ENCODE results near the gene ZNF445. TPM values are rescaled to one million over a fixed set of nuclear protein-coding genes. Genes with fewer than 3 reads are reported as not detected.

ZNF445 gene
- total and polyA plus RNA-seq, 9 of the 15 experiments (the other 6 are each of a cell fraction or from before 2014, with no cell fraction given) = 1.2 to 26.9 (median 10.6) TPM

DNA sequence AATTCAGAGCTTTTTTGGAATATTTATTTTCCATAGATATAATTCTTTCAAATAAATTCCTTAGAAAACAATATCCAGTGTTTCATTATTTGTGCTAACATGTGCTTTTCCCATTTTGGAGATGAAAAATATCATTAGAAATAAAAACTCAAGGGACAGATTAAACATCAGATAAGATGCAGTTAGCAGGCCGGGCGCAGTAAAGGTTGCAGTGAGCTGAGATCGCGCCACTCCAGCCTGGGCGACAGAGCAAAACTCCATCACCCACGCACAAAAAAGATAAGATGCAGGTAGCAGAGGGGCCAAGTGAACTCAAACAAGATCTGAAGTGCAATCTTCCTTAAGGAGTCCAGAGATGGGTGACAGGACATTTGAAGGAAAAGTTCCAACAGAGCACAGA is 48.0 kb downstream of the ZNF445 start:
- Histone ChIP-seq H3K79me2 (ENCODE audit: control insufficient read depth, insufficient read depth, low read length) (0 out of 3 replicates have a peak, but pooled peaks cover 4% of the 10 kb centered on the region), H3K9me1 (ENCODE audit: control insufficient read depth, insufficient read depth, low read length) (no peaks in the 10 kb centered on the region), H4K20me1 (replicated peaks; ENCODE audit: control insufficient read depth, insufficient read depth, low read length) (no peaks in the 10 kb centered on the region), H3K9ac (ENCODE audit: insufficient read depth in 1 of 2, low read depth in 2 of 2, low read length in 2 of 2) (no peak overlapping the region), H3K4me1 (replicated peaks in 1 of 2; ENCODE audit: control insufficient read depth in 2 of 2, insufficient read depth in 2 of 2, low read length in 2 of 2) (peaks cover 2 to 6% of the 10 kb centered on the region in 2 experiments; a peak in 3 of 5 replicates), H3K9me3 (replicated peaks; ENCODE audit: control insufficient read depth, insufficient read depth, low read depth, low read length) (no peaks in the 10 kb centered on the region), H3K27me3 (ENCODE audit: control insufficient read depth in 2 of 2, insufficient read depth in 2 of 2, low read length in 2 of 2) (no peaks in the 10 kb centered on the region), H3K4me3 (no peak overlapping the region), H3K4me2 (ENCODE audit: insufficient read depth, low read length) (no peak overlapping the region), H3K36me3 (ENCODE audit: control insufficient read depth, insufficient read depth, low read length) (0 out of 3 replicates have a peak, but pooled peaks cover 1% of the 10 kb centered on the region), H3K27ac (ENCODE audit: extremely low read depth, low read depth, low read length) (no peak overlapping the region), H2AFZ (ENCODE audit: low read depth, low read length) (no peak overlapping the region)
- intact Hi-C loops (cut with micrococcal nuclease) = no loop called here
- 63% methylated on average over 6 of the region's 6 CpGs for WGBS (ENCODE audit: insufficient coverage, low coverage, missing lambda C conversion rate)
- FAIRE-seq (no peak), ATAC-seq (no peak), DNase-seq (ENCODE audit: extremely low read depth in 1 of 4, low spot score in 3 of 4) (no peak)
- ChIA-PET POLR2A (interaction anchor here (0.8 to 3.0 kb wide), 4 partner anchors 9 to 21 kb away, joined by 4 to 9 read pairs (median 6); no protein-coding TSS in a partner anchor), CTCF (ENCODE audit: low intra/inter-chr PET ratio) (no interaction called here)
- BruUV-seq (replicated peaks) = no TSS peak
- in situ Hi-C loops (cut with MboI) = no loop called here
- TF ChIP-seq ELF2 (CRISPR knock-in tag; IDR thresholded peaks at IDR 0.05) (no peak), ETV1 (tag; conservative IDR thresholded peaks at IDR 0.05; ENCODE audit: low read depth) (no peak), RNF2 (IDR thresholded peaks at IDR 0.05) (no peak), NFE2L1 (tag; IDR thresholded peaks at IDR 0.05; ENCODE audit: borderline replicate concordance, low read depth) (no peak), CHCHD3 (CRISPR knock-in tag; IDR thresholded peaks at IDR 0.05) (no peak), RBM34 (IDR thresholded peaks at IDR 0.05; ENCODE audit: borderline replicate concordance, insufficient read depth, low read length) (no peak), ZNF174 (CRISPR knock-in tag; IDR thresholded peaks at IDR 0.05) (no peak), DIDO1 (tag; IDR thresholded peaks at IDR 0.05; ENCODE audit: low read depth) (no peak), HEY1 (CRISPR knock-in tag; IDR thresholded peaks at IDR 0.05; ENCODE audit: borderline replicate concordance) (no peak), GATAD2B (IDR thresholded peaks at IDR 0.05; ENCODE audit: borderline replicate concordance) (no peak)
- TF ChIP-seq, protein P1, sequence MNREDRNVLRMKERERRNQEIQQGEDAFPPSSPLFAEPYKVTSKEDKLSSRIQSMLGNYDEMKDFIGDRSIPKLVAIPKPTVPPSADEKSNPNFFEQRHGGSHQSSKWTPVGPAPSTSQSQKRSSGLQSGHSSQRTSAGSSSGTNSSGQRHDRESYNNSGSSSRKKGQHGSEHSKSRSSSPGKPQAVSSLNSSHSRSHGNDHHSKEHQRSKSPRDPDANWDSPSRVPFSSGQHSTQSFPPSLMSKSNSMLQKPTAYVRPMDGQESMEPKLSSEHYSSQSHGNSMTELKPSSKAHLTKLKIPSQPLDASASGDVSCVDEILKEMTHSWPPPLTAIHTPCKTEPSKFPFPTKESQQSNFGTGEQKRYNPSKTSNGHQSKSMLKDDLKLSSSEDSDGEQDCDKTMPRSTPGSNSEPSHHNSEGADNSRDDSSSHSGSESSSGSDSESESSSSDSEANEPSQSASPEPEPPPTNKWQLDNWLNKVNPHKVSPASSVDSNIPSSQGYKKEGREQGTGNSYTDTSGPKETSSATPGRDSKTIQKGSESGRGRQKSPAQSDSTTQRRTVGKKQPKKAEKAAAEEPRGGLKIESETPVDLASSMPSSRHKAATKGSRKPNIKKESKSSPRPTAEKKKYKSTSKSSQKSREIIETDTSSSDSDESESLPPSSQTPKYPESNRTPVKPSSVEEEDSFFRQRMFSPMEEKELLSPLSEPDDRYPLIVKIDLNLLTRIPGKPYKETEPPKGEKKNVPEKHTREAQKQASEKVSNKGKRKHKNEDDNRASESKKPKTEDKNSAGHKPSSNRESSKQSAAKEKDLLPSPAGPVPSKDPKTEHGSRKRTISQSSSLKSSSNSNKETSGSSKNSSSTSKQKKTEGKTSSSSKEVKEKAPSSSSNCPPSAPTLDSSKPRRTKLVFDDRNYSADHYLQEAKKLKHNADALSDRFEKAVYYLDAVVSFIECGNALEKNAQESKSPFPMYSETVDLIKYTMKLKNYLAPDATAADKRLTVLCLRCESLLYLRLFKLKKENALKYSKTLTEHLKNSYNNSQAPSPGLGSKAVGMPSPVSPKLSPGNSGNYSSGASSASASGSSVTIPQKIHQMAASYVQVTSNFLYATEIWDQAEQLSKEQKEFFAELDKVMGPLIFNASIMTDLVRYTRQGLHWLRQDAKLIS (CRISPR knock-in tag; IDR thresholded peaks at IDR 0.05) = no peak
- TF ChIP-seq, protein P2, sequence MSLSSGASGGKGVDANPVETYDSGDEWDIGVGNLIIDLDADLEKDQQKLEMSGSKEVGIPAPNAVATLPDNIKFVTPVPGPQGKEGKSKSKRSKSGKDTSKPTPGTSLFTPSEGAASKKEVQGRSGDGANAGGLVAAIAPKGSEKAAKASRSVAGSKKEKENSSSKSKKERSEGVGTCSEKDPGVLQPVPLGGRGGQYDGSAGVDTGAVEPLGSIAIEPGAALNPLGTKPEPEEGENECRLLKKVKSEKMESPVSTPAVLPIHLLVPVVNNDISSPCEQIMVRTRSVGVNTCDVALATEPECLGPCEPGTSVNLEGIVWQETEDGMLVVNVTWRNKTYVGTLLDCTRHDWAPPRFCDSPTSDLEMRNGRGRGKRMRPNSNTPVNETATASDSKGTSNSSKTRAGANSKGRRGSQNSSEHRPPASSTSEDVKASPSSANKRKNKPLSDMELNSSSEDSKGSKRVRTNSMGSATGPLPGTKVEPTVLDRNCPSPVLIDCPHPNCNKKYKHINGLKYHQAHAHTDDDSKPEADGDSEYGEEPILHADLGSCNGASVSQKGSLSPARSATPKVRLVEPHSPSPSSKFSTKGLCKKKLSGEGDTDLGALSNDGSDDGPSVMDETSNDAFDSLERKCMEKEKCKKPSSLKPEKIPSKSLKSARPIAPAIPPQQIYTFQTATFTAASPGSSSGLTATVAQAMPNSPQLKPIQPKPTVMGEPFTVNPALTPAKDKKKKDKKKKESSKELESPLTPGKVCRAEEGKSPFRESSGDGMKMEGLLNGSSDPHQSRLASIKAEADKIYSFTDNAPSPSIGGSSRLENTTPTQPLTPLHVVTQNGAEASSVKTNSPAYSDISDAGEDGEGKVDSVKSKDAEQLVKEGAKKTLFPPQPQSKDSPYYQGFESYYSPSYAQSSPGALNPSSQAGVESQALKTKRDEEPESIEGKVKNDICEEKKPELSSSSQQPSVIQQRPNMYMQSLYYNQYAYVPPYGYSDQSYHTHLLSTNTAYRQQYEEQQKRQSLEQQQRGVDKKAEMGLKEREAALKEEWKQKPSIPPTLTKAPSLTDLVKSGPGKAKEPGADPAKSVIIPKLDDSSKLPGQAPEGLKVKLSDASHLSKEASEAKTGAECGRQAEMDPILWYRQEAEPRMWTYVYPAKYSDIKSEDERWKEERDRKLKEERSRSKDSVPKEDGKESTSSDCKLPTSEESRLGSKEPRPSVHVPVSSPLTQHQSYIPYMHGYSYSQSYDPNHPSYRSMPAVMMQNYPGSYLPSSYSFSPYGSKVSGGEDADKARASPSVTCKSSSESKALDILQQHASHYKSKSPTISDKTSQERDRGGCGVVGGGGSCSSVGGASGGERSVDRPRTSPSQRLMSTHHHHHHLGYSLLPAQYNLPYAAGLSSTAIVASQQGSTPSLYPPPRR (CRISPR knock-in tag; IDR thresholded peaks at IDR 0.05; ENCODE audit: borderline replicate concordance) = no peak
- TF ChIP-seq, protein P3, sequence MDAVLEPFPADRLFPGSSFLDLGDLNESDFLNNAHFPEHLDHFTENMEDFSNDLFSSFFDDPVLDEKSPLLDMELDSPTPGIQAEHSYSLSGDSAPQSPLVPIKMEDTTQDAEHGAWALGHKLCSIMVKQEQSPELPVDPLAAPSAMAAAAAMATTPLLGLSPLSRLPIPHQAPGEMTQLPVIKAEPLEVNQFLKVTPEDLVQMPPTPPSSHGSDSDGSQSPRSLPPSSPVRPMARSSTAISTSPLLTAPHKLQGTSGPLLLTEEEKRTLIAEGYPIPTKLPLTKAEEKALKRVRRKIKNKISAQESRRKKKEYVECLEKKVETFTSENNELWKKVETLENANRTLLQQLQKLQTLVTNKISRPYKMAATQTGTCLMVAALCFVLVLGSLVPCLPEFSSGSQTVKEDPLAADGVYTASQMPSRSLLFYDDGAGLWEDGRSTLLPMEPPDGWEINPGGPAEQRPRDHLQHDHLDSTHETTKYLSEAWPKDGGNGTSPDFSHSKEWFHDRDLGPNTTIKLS (IDR thresholded peaks at IDR 0.05; ENCODE audit: borderline replicate concordance, low read depth) = no peak

Measured in K562 (cell line).